T-helper 1 cell treated with Interleukin-12 subunit alpha and Interleukin-12 subunit beta and Interleukin-4 antibody, amounts not matched to agents 30 μg/mL and 1 μg/mL, for 36 hours (primary cell): ENCODE data around the gene BTLA.
"Not testable (repeated sequence)": the region's sequence is repeated elsewhere in the genome, so short reads cannot be mapped to it uniquely, and the experiment has no call there.

Experiments used
- H3K27ac Mint-ChIP-seq: one replicate; pipeline ENCODE4 v1.8.0; 2021; ENCODE audit warnings: mild to moderate bottlenecking, mixed read lengths
- H3K27me3 Mint-ChIP-seq: one replicate; pipeline ENCODE4 v1.8.0; 2021; ENCODE audit warnings: low read depth, mixed read lengths
- H3K36me3 Mint-ChIP-seq: one replicate; pipeline ENCODE4 v1.8.0; 2021; ENCODE audit warnings: low read depth, mixed read lengths
- H3K4me1 Mint-ChIP-seq: one replicate; pipeline ENCODE4 v1.8.0; 2021; ENCODE audit warnings: low read depth, mixed read lengths
- H3K4me3 Mint-ChIP-seq: one replicate; pipeline ENCODE4 v1.8.0; 2021; ENCODE audit warnings: mild to moderate bottlenecking, moderate library complexity, mixed read lengths
- H3K9me3 Mint-ChIP-seq: one replicate; pipeline ENCODE4 v1.8.0; 2021; ENCODE audit warnings: mixed read lengths

The BTLA gene

DNA sequence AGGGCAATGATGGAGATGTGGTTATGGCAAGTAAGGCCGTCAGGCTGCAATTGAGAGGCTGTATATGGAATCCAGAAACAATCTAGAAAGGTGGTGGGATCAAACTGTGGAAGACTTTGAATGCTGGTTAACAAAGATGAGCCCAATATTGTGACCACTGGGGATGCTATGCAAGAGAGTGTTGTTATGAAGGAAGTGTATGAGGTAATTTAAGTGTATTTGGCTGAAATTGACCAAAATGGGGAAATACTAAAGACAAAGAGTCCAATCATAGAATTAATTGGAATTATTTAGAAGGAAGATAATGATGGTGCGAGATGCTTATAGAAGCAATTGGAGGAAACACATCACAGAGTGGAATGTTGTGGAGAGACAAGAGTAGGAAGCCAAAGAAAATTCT, 24.5 kb downstream of the BTLA start:
- H3K4me1 Mint-ChIP-seq = peaks cover 61% of the 10 kb centered on the region
- H3K4me3 Mint-ChIP-seq = peak overlapping the region; percentile 20
- no peaks in the 10 kb centered on the region for H3K27me3 Mint-ChIP-seq
- H3K36me3 Mint-ChIP-seq = peaks cover 70% of the 10 kb centered on the region
- peak overlapping the region; percentile 1 for H3K27ac Mint-ChIP-seq
- peaks cover 5% of the 10 kb centered on the region for H3K9me3 Mint-ChIP-seq

DNA sequence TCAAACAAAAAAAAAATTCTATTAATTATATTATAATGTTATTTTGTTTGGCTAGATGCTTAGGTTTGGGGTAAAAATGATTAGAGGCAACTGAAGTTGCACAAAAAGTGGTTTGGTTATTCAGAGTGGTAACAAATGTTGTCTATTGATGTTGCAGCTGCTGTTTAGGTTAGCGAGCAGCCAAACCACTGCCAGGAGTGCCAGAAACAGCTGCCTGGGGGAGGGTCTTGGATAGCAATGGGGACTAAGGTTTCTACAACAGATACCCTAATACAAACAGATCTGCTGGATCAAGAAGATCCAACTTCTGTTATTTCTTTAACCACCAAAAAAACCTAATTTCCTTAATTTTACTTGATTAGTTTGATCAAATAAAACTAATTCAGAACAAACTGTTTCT, 26.6 kb downstream of the BTLA start:
- peaks cover 64% of the 10 kb centered on the region for H3K36me3 Mint-ChIP-seq
- H3K27ac Mint-ChIP-seq = no peak overlapping the region

GRCh38 chr3:112471596-112472325, 27.5 kb downstream of the BTLA start:
- Mint-ChIP-seq H3K9me3 (no peaks in the 10 kb centered on the region), H3K27me3 (no peaks in the 10 kb centered on the region), H3K27ac (no peak overlapping the region), H3K4me3 (peak overlapping the region; percentile 28), H3K36me3 (peaks cover 62% of the 10 kb centered on the region), H3K4me1 (peaks cover 67% of the 10 kb centered on the region)

More for the DNA sequence above, 26.6 kb downstream of the BTLA start:
- Mint-ChIP-seq H3K4me3 (peak overlapping the region; percentile 52), H3K4me1 (peaks cover 65% of the 10 kb centered on the region), H3K27me3 (no peaks in the 10 kb centered on the region), H3K9me3 (peaks cover 3% of the 10 kb centered on the region)

- Mint-ChIP-seq H3K4me1 (peaks cover 72% of the 10 kb centered on the region), H3K9me3 (no peaks in the 10 kb centered on the region), H3K27me3 (no peaks in the 10 kb centered on the region), H3K4me3 (no peak overlapping the region), H3K27ac (peak overlapping the region; percentile 8), H3K36me3 (peaks cover 67% of the 10 kb centered on the region)
Measured at GRCh38 chr3:112470788-112471187, 28.5 kb downstream of the BTLA start.

DNA sequence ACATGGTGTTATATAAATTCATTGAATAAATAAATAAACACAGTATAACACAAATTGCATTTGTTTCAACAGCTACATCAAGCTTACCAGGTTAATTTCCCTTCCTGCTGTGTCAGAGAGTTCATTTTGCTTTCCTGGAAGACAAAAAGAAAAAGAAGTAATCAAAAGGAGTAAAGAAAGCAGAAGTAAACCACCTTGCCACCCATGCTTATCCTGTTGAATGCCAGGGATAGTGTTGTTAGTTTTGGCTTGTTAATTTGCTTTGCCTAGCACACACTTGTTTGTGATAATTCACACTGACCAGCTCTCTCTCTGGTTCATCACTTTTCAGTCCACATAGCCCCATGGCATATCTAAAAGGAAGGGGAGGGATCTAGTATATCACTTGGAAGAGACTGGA, 29.6 kb downstream of the BTLA start:
- Mint-ChIP-seq H3K4me1 (peaks cover 73% of the 10 kb centered on the region), H3K36me3 (peaks cover 68% of the 10 kb centered on the region), H3K4me3 (no peak overlapping the region), H3K9me3 (no peaks in the 10 kb centered on the region), H3K27me3 (no peaks in the 10 kb centered on the region), H3K27ac (no peak overlapping the region)

DNA sequence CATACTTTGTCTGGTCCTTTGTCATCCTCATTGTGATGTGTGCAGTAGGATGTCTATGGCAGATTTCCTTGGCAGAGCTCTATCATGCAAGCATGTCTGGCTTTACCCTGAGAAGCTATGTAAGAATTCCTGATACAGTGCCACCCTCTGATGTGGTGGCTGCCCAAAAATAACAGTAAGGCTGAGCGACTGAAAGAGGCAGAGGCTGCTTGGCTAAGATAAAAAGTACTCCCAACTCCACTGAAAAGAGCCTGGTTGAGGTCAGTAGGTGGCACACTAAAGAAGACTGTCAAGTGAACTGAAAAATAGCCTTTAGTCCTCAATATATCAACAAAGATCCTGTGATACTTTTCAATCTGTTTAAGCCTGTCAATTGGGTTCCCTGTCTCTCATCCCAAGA, 31.7 kb downstream of the BTLA start:
- Mint-ChIP-seq H3K36me3 (peaks cover 66% of the 10 kb centered on the region), H3K9me3 (no peaks in the 10 kb centered on the region), H3K4me3 (no peak overlapping the region), H3K27ac (no peak overlapping the region), H3K27me3 (no peaks in the 10 kb centered on the region), H3K4me1 (peaks cover 76% of the 10 kb centered on the region)

DNA sequence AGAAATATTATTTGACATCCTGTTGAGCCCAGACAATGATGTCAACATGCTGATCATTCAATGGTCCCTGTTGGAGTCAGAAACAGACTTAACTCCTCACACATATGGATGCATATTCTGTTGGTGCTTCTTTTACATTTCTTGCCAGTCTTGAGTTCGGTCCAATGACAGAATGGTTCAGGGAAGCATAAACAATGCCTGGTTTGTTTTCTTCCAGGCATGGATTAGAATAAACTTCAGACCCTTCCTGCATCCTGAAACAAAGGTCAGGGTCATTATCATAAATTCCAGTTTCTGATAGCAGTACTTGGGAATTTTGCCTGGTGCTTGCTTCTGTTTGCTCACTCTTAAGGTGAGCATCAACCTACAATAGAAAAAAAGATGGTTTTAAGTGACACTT, 33.3 kb downstream of the BTLA start:
- Mint-ChIP-seq H3K9me3 (peaks cover 9% of the 10 kb centered on the region), H3K27me3 (no peaks in the 10 kb centered on the region), H3K27ac (no peak overlapping the region), H3K4me3 (no peak overlapping the region), H3K4me1 (peaks cover 77% of the 10 kb centered on the region), H3K36me3 (peaks cover 63% of the 10 kb centered on the region)

DNA sequence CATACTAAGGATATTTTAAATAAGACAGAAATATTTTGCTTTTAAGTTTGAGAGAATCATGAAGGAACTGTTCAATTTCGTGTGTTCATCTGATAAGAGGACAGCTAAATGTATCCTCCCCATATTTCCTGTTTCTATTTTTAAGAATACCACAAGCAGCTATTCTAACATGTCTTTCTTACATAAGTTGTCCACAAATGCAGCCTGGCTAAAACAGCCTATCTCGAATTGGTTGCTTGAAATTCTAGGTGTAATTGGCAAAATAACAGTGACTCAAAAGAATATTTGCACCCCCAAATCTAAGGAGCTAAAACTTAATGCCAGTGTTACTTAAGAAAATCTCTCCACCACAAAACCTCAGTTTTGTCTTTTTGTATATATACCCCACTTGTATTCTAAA, 35.0 kb downstream of the BTLA start:
- Mint-ChIP-seq H3K27ac (peak overlapping the region; percentile 81), H3K4me3 (peak overlapping the region; percentile 43), H3K36me3 (peaks cover 55% of the 10 kb centered on the region), H3K4me1 (peaks cover 78% of the 10 kb centered on the region), H3K27me3 (no peaks in the 10 kb centered on the region), H3K9me3 (peaks cover 12% of the 10 kb centered on the region)

- peak overlapping the region; percentile 66 for H3K27ac Mint-ChIP-seq
- peaks cover 13% of the 10 kb centered on the region for H3K9me3 Mint-ChIP-seq
- no peaks in the 10 kb centered on the region for H3K27me3 Mint-ChIP-seq
- H3K4me1 Mint-ChIP-seq = peaks cover 74% of the 10 kb centered on the region
- peaks cover 53% of the 10 kb centered on the region for H3K36me3 Mint-ChIP-seq
- peak overlapping the region; percentile 65 for H3K4me3 Mint-ChIP-seq
Measured at GRCh38 chr3:112463250-112463649, 36.0 kb downstream of the BTLA start.

- peaks cover 15% of the 10 kb centered on the region for H3K9me3 Mint-ChIP-seq
- H3K36me3 Mint-ChIP-seq = peaks cover 48% of the 10 kb centered on the region
Measured at GRCh38 chr3:112461787-112462186, 37.5 kb downstream of the BTLA start.

GRCh38 chr3:112460519-112461195, 38.6 kb downstream of the BTLA start:
- Mint-ChIP-seq H3K4me1 (peaks cover 63% of the 10 kb centered on the region), H3K36me3 (peaks cover 40% of the 10 kb centered on the region), H3K27ac (peak overlapping the region; percentile 34), H3K27me3 (no peaks in the 10 kb centered on the region), H3K9me3 (peaks cover 15% of the 10 kb centered on the region), H3K4me3 (peak overlapping the region; percentile 61)

More at GRCh38 chr3:112461787-112462186, 37.5 kb downstream of the BTLA start:
- not testable (repeated sequence) for H3K27me3 Mint-ChIP-seq, H3K27ac Mint-ChIP-seq, H3K4me3 Mint-ChIP-seq
- peaks cover 72% of the 10 kb centered on the region for H3K4me1 Mint-ChIP-seq

- peak overlapping the region; percentile 73 for H3K4me3 Mint-ChIP-seq
- H3K27me3 Mint-ChIP-seq = no peaks in the 10 kb centered on the region
- H3K36me3 Mint-ChIP-seq = peaks cover 34% of the 10 kb centered on the region
- H3K4me1 Mint-ChIP-seq = peaks cover 57% of the 10 kb centered on the region
- H3K27ac Mint-ChIP-seq = peak overlapping the region; percentile 68
- peaks cover 18% of the 10 kb centered on the region for H3K9me3 Mint-ChIP-seq
Measured at GRCh38 chr3:112459750-112460149, 39.5 kb downstream of the BTLA start.

GRCh38 chr3:112456147-112456546, 43.1 kb downstream of the BTLA start:
- Mint-ChIP-seq H3K27me3 (no peaks in the 10 kb centered on the region), H3K9me3 (peaks cover 17% of the 10 kb centered on the region), H3K36me3 (peaks cover 21% of the 10 kb centered on the region), H3K4me1 (peaks cover 27% of the 10 kb centered on the region), H3K4me3 (no peak overlapping the region), H3K27ac (no peak overlapping the region)

DNA sequence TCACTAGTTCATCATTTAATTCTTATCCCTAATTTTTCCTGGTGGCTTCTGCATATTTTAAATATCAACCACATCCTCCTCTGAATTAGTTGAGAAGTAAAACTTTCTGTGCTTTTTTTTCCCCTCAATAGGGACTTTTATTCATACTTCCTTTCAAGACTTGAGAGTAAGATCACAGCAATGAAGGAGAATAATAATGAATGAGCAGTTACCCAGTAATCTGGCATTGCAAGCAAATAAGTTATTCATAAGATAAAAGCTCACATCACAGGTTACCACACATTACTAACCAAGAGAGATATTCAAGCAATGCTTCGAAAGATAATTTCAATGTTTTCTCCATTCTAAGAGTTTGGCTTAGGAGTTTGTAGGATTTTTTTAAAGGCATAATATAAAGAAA, 50.3 kb downstream of the BTLA start:
- Mint-ChIP-seq H3K27ac (no peak overlapping the region), H3K27me3 (no peaks in the 10 kb centered on the region), H3K4me3 (no peak overlapping the region), H3K4me1 (peaks cover 10% of the 10 kb centered on the region), H3K9me3 (peaks cover 7% of the 10 kb centered on the region), H3K36me3 (peaks cover 11% of the 10 kb centered on the region)

- Mint-ChIP-seq H3K27me3 (no peaks in the 10 kb centered on the region), H3K9me3 (no peaks in the 10 kb centered on the region)
Measured at GRCh38 chr3:112446343-112446742, 52.9 kb downstream of the BTLA start.

More at GRCh38 chr3:112446343-112446742, 52.9 kb downstream of the BTLA start:
- H3K4me1 Mint-ChIP-seq = peaks cover 10% of the 10 kb centered on the region
- peaks cover 5% of the 10 kb centered on the region for H3K36me3 Mint-ChIP-seq
- H3K4me3 Mint-ChIP-seq = no peak overlapping the region
- no peak overlapping the region for H3K27ac Mint-ChIP-seq
